Activated naive CD4-positive, alpha-beta T cell treated with anti-CD3 and anti-CD28 coated beads, Interleukin-2, amount 10 ng/mL, durations not matched to agents 5 hours and 36 hours (primary cell): ENCODE results near the gene BDH1. TPM values are rescaled to one million over a fixed set of nuclear protein-coding genes. Genes with fewer than 3 reads are reported as not detected.

Experiments
- total RNA-seq, 2 experiments: library from RNA; stranded (reverse); gene quantifications; one replicate each; pipeline ENCODE4 v1.2.3, GENCODE V29; 2021

Gene BDH1, protein sequence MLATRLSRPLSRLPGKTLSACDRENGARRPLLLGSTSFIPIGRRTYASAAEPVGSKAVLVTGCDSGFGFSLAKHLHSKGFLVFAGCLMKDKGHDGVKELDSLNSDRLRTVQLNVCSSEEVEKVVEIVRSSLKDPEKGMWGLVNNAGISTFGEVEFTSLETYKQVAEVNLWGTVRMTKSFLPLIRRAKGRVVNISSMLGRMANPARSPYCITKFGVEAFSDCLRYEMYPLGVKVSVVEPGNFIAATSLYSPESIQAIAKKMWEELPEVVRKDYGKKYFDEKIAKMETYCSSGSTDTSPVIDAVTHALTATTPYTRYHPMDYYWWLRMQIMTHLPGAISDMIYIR
- 100 to 1,000 TPM; 114 to 115 TPM for total RNA-seq

DNA sequence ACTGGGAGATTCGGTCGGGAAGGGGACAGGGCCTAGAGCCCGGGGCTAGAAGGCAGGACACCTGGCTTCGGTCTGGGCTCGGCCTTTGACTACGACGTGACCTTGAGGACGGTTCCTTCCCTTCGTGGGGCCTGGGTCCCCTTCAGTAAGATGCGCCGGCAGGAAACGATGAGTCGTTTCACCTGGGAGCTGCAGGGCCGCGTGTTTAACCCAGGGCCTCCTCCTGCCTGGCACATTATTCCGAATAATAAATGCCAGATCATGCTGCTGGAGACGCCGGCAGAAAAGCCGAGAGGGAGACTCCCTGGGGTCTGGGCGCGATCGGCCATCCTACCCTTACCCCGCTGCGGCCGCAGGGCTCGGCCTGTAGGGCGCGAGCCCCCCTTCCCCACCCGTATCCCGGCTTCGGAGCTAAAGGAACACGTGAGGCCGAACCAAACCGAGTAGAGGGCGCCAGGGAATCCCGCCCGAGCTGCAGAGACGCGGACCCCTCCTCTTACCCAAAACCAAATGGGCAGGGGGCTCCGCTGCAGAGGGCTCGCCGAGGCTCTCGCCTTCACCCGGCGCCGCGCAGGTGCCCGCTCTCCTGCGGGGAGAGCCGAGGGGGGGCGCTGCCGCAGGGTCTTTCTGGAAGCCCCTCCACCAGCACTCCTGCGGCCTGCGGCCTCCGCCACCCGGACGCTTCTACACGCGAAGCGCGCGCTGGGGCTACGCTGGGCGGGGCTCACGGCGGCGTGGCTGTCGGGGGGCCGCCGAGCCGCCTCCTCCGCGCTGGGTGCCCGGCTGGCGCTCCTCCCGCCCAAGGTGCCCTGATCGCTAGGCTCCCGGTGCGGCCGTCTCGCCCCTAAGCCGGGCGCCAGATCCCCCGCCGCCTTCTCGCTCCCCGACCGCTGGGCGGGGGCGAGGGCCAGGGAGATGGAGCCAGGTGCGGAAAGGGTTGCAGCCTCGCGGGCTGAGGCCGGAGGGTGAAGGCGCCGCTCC, at the start of gene BDH1:
BDH1 (minus strand) TSS at position 688 of the 981 bp plus-strand sequence. CDS start 9,525 bp downstream, outside the sequence.

Other genes starting within 250 kb of the BDH1 start
- 10 to 100 TPM; 36.0 to 36.3 TPM for gene RUBCN, start 180.9 kb upstream of the BDH1 start, total RNA-seq
- 10 to 100 TPM; 43.3 to 52.0 TPM for gene FYTTD1, start 193.9 kb upstream of the BDH1 start, total RNA-seq
- gene LRCH3, start 235.3 kb upstream of the BDH1 start, total RNA-seq, result 10 to 100 TPM; 46.0 to 57.6 TPM